ENCODE measurements around the gene HOMER2.
A peak's percentile ranks its signal among the peaks of the same experiment; 100 is the strongest.

The HOMER2 gene

DNA sequence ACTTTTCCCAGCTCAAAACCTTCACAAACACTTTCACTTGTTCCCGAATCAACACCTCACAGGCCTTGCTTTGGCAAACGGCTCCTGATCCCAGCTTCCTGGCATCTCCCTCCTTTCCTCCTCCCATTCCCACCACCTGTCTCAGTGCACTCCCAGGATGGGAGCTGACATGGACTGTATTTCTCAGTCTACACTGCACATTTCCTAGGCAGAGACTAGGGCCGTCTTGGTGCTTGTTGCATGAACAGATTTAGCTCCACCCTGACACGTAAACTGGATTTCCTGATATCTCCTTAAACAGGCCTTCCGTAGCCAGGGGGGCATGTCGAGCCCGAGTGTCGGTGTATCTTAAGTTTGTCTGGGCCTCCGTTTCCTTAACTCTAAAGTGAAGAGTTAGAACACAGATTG, 143.9 kb downstream of the HOMER2 start:
- no peak for TF ChIP-seq Cebpa-rat (IDR thresholded peaks at IDR 0.05)
- Histone ChIP-seq H3K27ac (no peak overlapping the region), H3K4me1 (peaks cover 71% of the 10 kb centered on the region), H3K4me3 (no peak overlapping the region), H4K20me1 (peaks cover 39% of the 10 kb centered on the region), H3K36me3 (peaks cover 12% of the 10 kb centered on the region), H3K9me3 (no peaks in the 10 kb centered on the region), H3K27me3 (no peaks in the 10 kb centered on the region), H3K9ac (no peak overlapping the region), H3K4me2 (peak overlapping the region; percentile 79)

DNA sequence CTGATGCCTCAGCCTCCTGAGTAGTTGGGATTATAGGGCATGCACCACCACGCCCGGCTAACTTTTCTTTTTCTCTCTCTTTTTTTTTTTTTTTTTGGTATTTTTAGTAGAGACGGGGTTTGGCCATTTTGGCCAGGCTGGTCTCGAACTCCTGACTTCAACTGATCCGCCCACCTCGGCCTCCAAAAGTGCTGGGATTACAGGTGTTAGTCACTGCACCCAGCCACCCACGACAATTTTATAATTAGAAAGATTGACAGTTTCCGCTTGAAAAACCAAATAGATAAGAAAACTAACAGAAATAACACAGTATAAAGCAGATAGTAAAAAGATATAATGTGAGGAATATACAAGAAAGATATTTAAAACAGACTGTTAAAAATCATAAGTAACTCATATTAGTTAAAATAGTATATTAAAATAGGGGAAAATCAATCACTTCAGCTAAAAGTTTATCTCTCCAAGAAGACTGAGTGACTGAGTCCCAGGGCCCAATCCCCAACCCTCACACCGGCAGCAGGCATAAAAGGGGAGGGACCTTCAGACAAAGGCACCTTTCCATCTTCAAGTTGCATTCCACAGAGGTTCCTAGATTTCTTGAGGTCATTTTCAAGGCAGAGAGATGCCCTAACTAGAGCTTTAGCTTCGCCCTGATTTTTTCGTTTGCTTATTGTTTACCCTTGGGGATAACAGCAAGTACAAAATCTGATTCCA, 144.4 kb downstream of the HOMER2 start:
- Histone ChIP-seq H3K4me2 (peak overlapping the region; percentile 79; the same call in 1 of the 2 replicates), H3K4me1 (peaks cover 75% of the 10 kb centered on the region), H3K9me3 (no peaks in the 10 kb centered on the region), H3K9ac (no peak overlapping the region), H3K27ac (no peak overlapping the region), H3K4me3 (no peak overlapping the region), H4K20me1 (peaks cover 34% of the 10 kb centered on the region), H3K27me3 (no peaks in the 10 kb centered on the region), H3K36me3 (peaks cover 6% of the 10 kb centered on the region; the same call in 1 of the 2 replicates)
- no peak for TF ChIP-seq Cebpa-rat (IDR thresholded peaks at IDR 0.05)

DNA sequence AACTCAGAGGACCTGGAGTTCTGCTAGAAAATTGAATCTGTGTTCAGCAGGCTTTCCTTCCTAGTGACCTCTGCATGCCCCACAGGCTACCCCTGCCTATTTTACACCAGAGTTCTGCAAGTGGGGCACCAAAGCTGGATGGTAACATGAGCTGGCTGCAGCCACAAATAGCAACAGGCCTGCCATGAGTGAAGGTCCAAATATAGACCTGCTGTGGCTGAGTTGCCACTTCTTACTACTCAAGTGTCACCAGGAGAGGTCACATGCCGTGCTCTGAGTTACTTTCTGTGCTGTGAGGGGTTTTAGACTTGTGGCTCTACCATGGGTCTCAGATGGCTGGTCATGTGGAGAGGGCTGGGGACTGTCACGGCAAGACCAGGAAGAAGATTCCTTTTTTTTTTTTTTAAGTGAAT, 146.5 kb downstream of the HOMER2 start, which contains the start of gene FSD2:
TSS of gene FSD2 (minus strand) at position 76 of the 413 bp plus-strand sequence. CDS start 18,679 bp downstream, outside the sequence.
- TF ChIP-seq Cebpa-rat (IDR thresholded peaks at IDR 0.05) = no peak
- Histone ChIP-seq H3K9ac (no peak within 1 kb of the TSS), H3K27me3 (no peaks in the 10 kb centered on the region), H3K4me1 (peaks cover 59% of the 10 kb centered on the region), H3K9me3 (no peaks in the 10 kb centered on the region), H4K20me1 (peaks cover 13% of the 10 kb centered on the region), H3K27ac (peak within 1 kb of the TSS; percentile 36), H3K36me3 (no peaks in the 10 kb centered on the region), H3K4me2 (peak within 1 kb of the TSS; percentile 80), H3K4me3 (peak within 1 kb of the TSS; percentile 37; the same call in 1 of the 2 replicates)

DNA sequence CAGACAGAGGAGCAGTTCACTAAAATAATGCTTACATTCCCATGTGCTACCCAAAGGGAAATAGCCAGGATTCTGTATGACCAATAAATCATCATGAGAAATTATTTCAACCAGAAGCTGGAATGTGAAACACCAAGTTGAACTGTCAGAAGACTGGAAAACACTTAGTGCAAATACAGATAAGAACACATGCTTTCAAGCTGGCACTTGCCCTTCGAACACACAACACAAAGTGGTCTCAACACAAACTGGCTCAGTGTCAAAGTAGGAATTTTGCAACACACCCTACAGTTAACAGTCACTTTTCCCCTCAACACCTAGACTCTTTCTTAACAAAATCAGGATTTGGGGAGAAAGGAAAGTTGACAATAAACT, 148.0 kb downstream of the HOMER2 start:
- H3K27me3 ChIP-seq = no peaks in the 10 kb centered on the region
- H4K20me1 ChIP-seq = no peaks in the 10 kb centered on the region
- H3K27ac ChIP-seq = no peak overlapping the region
- no peaks in the 10 kb centered on the region for H3K9me3 ChIP-seq
- H3K4me2 ChIP-seq = peak overlapping the region; percentile 80
- no peak overlapping the region for H3K4me3 ChIP-seq
- H3K4me1 ChIP-seq = peaks cover 59% of the 10 kb centered on the region
- no peaks in the 10 kb centered on the region for H3K36me3 ChIP-seq
- H3K9ac ChIP-seq = no peak overlapping the region
- no peak for TF ChIP-seq Cebpa-rat (IDR thresholded peaks at IDR 0.05)

DNA sequence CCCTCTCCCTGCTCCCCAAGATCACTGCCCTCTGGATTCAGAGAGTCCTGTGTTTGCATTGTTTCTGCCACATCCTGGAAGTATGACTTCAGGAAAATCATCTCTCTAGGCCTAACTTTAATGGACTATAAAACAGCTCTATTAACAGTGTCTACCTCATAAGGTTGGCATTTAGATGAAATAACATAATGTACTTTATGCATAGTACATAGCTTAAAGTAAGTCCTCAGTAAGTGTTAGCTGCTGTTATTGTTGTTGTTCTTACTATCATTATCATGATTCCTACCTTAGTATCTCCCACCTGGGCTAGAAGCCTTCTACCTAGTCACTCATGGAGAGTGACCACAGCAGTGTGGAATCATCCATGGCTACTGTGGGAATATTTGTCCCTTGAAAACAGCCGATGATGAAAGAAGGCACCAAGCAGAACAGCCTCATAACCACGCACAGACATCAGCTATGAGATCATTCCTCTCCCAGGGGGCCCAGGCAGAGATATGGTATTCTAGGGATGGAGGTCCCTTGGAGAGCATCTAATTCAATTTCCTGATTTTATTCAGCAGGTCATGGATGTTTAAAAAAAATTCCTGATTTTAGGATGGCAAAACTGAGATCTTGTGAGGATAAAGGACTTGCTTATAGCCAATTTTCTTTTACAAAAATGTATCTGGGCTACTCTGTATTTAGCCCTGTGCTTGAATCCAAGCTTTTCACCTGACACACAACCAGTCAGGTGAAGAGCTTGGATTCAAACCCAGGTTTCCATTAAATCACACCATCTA, 148.5 kb downstream of the HOMER2 start:
- Histone ChIP-seq H3K9ac (no peak overlapping the region), H3K4me1 (peaks cover 57% of the 10 kb centered on the region), H3K4me3 (no peak overlapping the region), H3K9me3 (no peaks in the 10 kb centered on the region), H3K4me2 (peak overlapping the region; percentile 80), H3K36me3 (no peaks in the 10 kb centered on the region), H4K20me1 (no peaks in the 10 kb centered on the region), H3K27me3 (no peaks in the 10 kb centered on the region), H3K27ac (no peak overlapping the region)
- no peak for TF ChIP-seq Cebpa-rat (IDR thresholded peaks at IDR 0.05)

DNA sequence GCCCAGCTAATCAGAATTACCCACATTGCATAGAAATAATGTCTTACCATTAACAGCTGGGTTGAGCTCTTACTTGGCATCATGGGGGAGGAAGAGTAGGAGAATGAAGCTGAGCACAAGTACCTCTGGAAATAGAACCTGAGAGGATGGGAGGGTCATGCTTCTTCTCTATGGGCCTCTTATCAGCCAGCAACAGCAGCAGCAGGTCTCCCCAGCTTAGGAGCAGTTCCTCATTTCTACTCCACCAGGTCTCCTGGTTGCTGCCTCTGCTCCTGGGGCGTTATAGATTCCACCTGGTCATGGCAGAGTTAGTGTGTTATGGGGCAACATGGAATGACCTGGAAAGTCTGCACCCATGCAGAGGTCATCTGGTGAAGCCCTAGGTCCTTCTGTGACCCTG, 150.0 kb downstream of the HOMER2 start:
- Histone ChIP-seq H3K4me3 (no peak overlapping the region), H4K20me1 (no peaks in the 10 kb centered on the region), H3K27me3 (no peaks in the 10 kb centered on the region), H3K36me3 (no peaks in the 10 kb centered on the region), H3K27ac (no peak overlapping the region), H3K9ac (no peak overlapping the region), H3K4me2 (no peak overlapping the region), H3K9me3 (no peaks in the 10 kb centered on the region), H3K4me1 (peaks cover 43% of the 10 kb centered on the region)
- TF ChIP-seq Cebpa-rat (IDR thresholded peaks at IDR 0.05) = no peak

DNA sequence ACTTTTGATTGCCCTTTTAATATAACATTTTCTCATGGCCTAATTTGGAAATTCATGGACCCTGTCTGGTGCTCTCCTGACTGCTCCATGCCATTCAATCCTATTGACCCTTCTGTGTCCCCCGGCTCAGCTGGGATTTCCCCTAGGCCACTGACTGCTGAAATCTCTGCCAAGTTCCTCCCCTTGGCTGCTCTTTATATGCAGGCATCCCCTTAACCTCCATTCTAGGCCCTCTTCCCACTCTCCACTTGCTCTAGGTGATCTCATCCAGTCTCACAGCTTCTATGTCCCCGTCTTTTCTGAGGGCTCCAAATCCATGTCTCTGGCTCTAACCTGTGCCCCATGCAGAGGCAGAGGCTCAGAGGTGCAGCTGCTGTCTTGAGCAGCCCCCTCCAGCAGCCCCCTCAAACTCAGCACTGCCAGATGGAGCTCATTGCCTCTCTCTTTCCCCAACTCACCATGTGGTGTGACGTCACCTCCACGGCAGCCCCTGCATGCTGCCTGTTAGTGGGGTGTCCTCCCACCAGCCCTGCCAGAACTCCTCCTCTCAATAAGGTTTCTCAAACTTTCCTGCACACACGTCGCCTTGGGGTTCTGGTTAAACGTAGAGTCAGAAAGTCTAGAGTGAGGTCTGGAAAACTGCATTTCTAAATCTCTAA, 153.2 kb downstream of the HOMER2 start:
- Histone ChIP-seq H3K36me3 (no peaks in the 10 kb centered on the region), H3K27ac (no peak overlapping the region), H3K4me1 (peaks cover 11% of the 10 kb centered on the region), H3K9ac (no peak overlapping the region), H4K20me1 (no peaks in the 10 kb centered on the region), H3K27me3 (no peaks in the 10 kb centered on the region), H3K4me2 (no peak overlapping the region), H3K9me3 (no peaks in the 10 kb centered on the region), H3K4me3 (no peak overlapping the region)
- no peak for TF ChIP-seq Cebpa-rat (IDR thresholded peaks at IDR 0.05)
